Activated B cell treated with CpG ODN at 0.5 μM for 24 hours (primary cell): ENCODE measurements around the gene SMIM41. TPM values are rescaled to one million over a fixed set of nuclear protein-coding genes. Genes with fewer than 3 reads are reported as not detected.
A peak's percentile ranks its signal among the peaks of the same experiment; 100 is the strongest.

ENCODE experiments used
- ATAC-seq: fragments of 200-7000 bp; cut with Tn5 transposase; one replicate; pipeline ENCODE4 v1.10.0; 2021; ENCODE audit warnings: low read depth, mild to moderate bottlenecking, moderate library complexity
- CTCF ChIA-PET: fragments of 350-600 bp; sonication (Branson Sonifier 250); formaldehyde crosslinking; loops from one replicate; lab custom pipeline; 2021; ENCODE audit warnings: antibody characterized with exemption; lab: Charles Lee
- POLR2A ChIA-PET: fragments of 350-600 bp; sonication (Branson Sonifier 250); formaldehyde crosslinking; loops from one replicate; lab custom pipeline; 2021; ENCODE audit warnings: antibody characterized with exemption; lab: Charles Lee
- DNase-seq: peaks from one replicate; pipeline ENCODE4 v3.0.0; 2022
- H3K27ac Mint-ChIP-seq: one replicate; pipeline ENCODE4 v1.8.0; 2020; ENCODE audit warnings: mixed read lengths
- H3K27me3 Mint-ChIP-seq: one replicate; pipeline ENCODE4 v1.8.0; 2021; ENCODE audit warnings: mixed read lengths
- H3K36me3 Mint-ChIP-seq: one replicate; pipeline ENCODE4 v1.8.0; 2021; ENCODE audit warnings: low read depth, mixed read lengths
- H3K4me1 Mint-ChIP-seq: one replicate; pipeline ENCODE4 v1.8.0; 2021; ENCODE audit warnings: mixed read lengths
- H3K4me3 Mint-ChIP-seq: one replicate; pipeline ENCODE4 v1.8.0; 2020; ENCODE audit warnings: mild to moderate bottlenecking, mixed read lengths
- H3K9me3 Mint-ChIP-seq: one replicate; pipeline ENCODE4 v1.8.0; 2020; ENCODE audit warnings: mixed read lengths
- CTCF ChIP-seq: fragments of 200-600 bp; IDR thresholded peaks from one replicate; pipeline ENCODE4 v1.8.0; 2022; ENCODE audit warnings: antibody characterized with exemption, mild to moderate bottlenecking
- intact Hi-C: fragments of 100-400 bp; cut with micrococcal nuclease; formaldehyde crosslinking; loops from one replicate; pipeline ENCODE4 v1.15.1; 2024
- total RNA-seq: library from RNA; stranded (reverse); gene quantifications from 2 replicates; pipeline ENCODE4 v1.2.3, GENCODE V29; 2022

The SMIM41 gene
- total RNA-seq, 1 donor from 2014 or later: not detected

DNA sequence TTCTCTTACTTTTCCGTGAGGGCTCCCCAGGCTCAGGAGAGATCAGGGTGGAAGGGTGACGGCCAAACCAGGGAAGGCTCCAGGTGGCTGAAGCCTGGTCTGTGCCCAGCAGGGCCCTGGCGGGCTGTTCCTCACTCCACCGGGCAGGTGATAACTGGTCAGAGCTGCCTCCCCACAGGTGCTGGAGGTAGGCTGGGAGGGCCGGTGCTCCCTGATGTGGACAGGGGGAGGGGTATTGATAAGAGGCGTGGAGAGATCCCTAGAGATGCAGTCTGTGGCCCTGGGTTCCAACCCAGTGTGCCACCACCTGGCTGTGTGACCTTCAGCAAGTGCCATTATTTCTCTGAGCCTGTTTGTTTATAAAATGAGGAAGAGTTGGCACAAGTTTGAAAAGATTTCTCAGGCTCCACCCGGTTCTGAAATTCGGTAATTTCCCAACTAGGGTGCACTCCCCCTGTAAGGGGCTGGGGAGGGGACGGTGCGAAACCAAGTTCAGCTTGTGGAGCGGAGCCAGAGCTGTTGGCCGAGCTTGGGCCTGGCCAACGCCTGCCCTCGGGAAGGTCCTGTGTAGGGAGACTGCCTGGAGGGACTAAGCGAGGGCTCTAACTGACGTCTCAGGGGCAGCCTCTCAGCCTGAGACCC lies 29.3 kb upstream of the SMIM41 start:
- no peak for TF ChIP-seq CTCF
- Mint-ChIP-seq H3K4me3 (peak overlapping the region; percentile 92), H3K4me1 (peaks cover 56% of the 10 kb centered on the region), H3K27ac (peak overlapping the region; percentile 95), H3K9me3 (no peaks in the 10 kb centered on the region), H3K36me3 (peaks cover 22% of the 10 kb centered on the region), H3K27me3 (no peaks in the 10 kb centered on the region)
- ChIA-PET CTCF (interaction anchor here (1.0 to 3.5 kb wide), 8 partner anchors 9 to 66 kb away, joined by 3 to 51 read pairs (median 5); partner anchors contain the start of gene ATG101), POLR2A (interaction anchor here (0.6 to 5.1 kb wide), 17 partner anchors 11 to 966 kb away, joined by 3 to 99 read pairs (median 9); partner anchors contain the start of genes ATG101, DAZAP2, EIF4B and TAMALIN)
- no peak for DNase-seq
- intact Hi-C loops: loop anchor here (1.0 to 5.0 kb wide), 2 partner anchors 8 to 683 kb away; no protein-coding TSS in a partner anchor
- ATAC-seq: peak; percentile 38

DNA sequence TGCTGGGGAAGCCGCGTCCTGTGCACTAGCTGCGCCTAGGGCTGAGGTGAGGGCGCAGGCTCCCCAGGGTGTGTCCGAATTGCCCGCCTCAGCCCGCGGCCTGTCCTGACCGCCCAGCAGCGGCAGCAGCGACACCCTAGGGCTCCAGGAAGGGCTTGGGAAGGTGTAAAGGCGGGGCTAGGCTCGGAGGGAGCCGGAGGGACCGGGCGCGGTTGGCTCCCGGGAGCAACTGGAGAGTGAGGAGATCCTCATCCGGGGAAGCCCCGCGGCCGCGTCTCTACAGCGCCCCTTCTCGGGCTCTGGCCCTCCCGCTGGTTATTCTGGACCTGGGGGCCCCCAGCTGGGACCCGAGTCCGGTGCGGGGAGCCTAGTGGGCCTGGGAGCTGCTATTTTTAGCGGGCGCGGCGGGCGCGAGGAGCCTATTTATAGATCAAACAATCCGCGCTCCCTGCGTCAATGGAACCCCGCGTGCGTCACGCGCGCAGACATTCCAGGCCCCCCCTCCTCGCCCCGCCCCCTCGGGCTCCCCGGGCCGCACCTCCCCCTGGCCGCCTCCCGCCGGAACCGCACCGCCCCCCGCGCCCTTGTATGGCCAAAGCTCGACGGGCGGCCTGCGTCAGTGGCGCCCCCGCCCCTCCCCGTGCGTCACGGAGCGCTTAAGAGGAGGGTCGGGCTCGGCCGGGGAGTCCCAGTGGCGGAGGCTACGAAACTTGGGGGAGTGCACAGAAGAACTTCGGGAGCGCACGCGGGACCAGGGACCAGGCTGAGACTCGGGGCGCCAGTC lies 28.6 kb upstream of the SMIM41 start, which contains the start of gene NR4A1:
Gene NR4A1 (plus strand): TSS at position 685 of the 784 bp plus-strand sequence. CDS start 2,887 bp downstream, outside the sequence.
- Mint-ChIP-seq H3K4me1 (peaks cover 49% of the 10 kb centered on the region), H3K27ac (peak within 1 kb of the TSS; percentile 95)

GRCh38 chr12:52052468-52053186 lies 26.9 kb upstream of the SMIM41 start:
- TF ChIP-seq CTCF: no peak
- intact Hi-C loops: loop anchor here (5.0 kb wide), 1 partner anchor 685 kb away; no protein-coding TSS in a partner anchor
- DNase-seq (no peak), ATAC-seq (no peak)
- H3K4me3 Mint-ChIP-seq: peak overlapping the region; percentile 92
- CTCF ChIA-PET: interaction anchor here (1.1 to 3.5 kb wide), 2 partner anchors 20 to 28 kb away, joined by 3 to 51 read pairs; no protein-coding TSS in a partner anchor
- peak overlapping the region; percentile 95 for H3K27ac Mint-ChIP-seq
- H3K9me3 Mint-ChIP-seq: no peaks in the 10 kb centered on the region
- H3K4me1 Mint-ChIP-seq: peaks cover 42% of the 10 kb centered on the region
- POLR2A ChIA-PET: interaction anchor here (2.4 to 5.1 kb wide), 4 partner anchors 18 to 29 kb away, joined by 18 to 99 read pairs (median 72); partner anchors contain the start of gene ATG101
- H3K36me3 Mint-ChIP-seq: peaks cover 44% of the 10 kb centered on the region
- H3K27me3 Mint-ChIP-seq: no peaks in the 10 kb centered on the region

More for the DNA sequence above, 28.6 kb upstream of the SMIM41 start, which contains the start of gene NR4A1:
- TF ChIP-seq CTCF: no peak
- H3K27me3 Mint-ChIP-seq: no peaks in the 10 kb centered on the region
- ChIA-PET CTCF (interaction anchor here (0.8 to 3.5 kb wide), 11 partner anchors 9 to 65 kb away, joined by 3 to 51 read pairs (median 5); partner anchors contain the start of gene ATG101), POLR2A (interaction anchor here (0.5 to 5.1 kb wide), 23 partner anchors 11 to 1333 kb away, joined by 3 to 99 read pairs (median 5); partner anchors contain the start of genes ATG101, DAZAP2, EIF4B and TAMALIN)
- no peaks in the 10 kb centered on the region for H3K9me3 Mint-ChIP-seq
- peak within 1 kb of the TSS; percentile 92 for H3K4me3 Mint-ChIP-seq
- DNase-seq (peak; percentile 100), ATAC-seq (peak; percentile 82)
- intact Hi-C loops: loop anchor here (1.0 to 5.0 kb wide), 8 partner anchors 9 to 684 kb away; partner anchors contain the start of genes ATG101 and TAMALIN
- H3K36me3 Mint-ChIP-seq: peaks cover 29% of the 10 kb centered on the region

DNA sequence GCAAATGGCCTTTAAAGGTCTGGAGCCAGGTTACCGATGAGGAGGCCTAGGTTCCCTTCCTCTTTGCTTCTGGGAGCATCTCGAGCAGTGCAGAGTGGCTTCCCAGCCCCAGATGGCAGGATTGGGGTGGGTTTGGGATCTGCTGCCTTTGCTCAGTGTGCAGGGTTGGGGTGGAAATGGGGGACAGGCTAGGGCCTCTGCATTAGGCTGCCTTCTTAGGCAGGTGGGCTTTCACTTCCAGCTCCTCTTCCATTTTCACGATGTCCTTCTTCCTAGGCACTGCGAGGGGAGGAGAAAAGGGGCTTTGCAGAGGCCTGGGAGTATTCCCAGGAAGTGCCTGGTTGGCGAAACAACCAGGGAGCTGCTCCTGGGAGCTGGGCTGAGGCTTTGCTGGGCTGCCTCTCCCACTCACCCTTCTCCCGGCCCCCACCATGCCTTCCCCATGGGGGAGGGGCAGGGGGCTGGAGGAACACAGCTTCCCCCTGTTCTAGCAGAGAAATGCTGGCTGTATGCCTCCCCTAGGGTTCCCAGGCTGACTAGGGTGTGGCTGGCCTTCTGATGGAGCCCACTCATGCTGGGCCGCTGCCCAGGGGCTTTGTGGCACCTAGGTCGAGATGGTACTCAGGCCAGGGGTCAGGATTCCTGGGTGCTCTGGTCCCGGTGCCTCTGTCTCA lies 25.8 kb upstream of the SMIM41 start:
- DNase-seq: no peak
- POLR2A ChIA-PET: interaction anchor here (0.5 to 5.1 kb wide), 2 partner anchors 17 to 47 kb away, joined by 3 to 99 read pairs; partner anchors contain the start of genes ATG101 and TAMALIN
- H3K27me3 Mint-ChIP-seq: no peaks in the 10 kb centered on the region
- H3K27ac Mint-ChIP-seq: no peak overlapping the region
- peaks cover 53% of the 10 kb centered on the region for H3K36me3 Mint-ChIP-seq
- H3K4me3 Mint-ChIP-seq: peak overlapping the region; percentile 32
- TF ChIP-seq CTCF: no peak
- intact Hi-C loops: loop anchor here (5.0 kb wide), 1 partner anchor 686 kb away; no protein-coding TSS in a partner anchor
- peaks cover 42% of the 10 kb centered on the region for H3K4me1 Mint-ChIP-seq
- CTCF ChIA-PET: interaction anchor here (3.5 kb wide), 1 partner anchor 29 kb away, joined by 51 read pairs; no protein-coding TSS in a partner anchor
- no peaks in the 10 kb centered on the region for H3K9me3 Mint-ChIP-seq
- no peak for ATAC-seq
